GM19351 (cell line): ENCODE data around the gene CRACR2B.

Source experiments
- ATAC-seq: cut with Tn5 transposase; IDR thresholded peaks from one replicate; pipeline ENCODE4 v1.9.1; 2021; ENCODE audit warnings: mild to moderate bottlenecking, moderate library complexity; ENCODE audit not compliant: unreplicated experiment

CRACR2B gene

GRCh38 chr11:865462-866430 lies 38.0 kb downstream of the CRACR2B start:
- ATAC-seq: no peak

GRCh38 chr11:866481-866880 lies 38.8 kb downstream of the CRACR2B start:
- no peak for ATAC-seq

GRCh38 chr11:867856-868358 lies 40.2 kb downstream of the CRACR2B start:
- no peak for ATAC-seq

GRCh38 chr11:868394-868793 lies 40.7 kb downstream of the CRACR2B start:
- ATAC-seq: no peak

GRCh38 chr11:868802-869201 lies 41.1 kb downstream of the CRACR2B start:
- no peak for ATAC-seq

- no peak for ATAC-seq
Measured at GRCh38 chr11:869399-870126, 41.8 kb downstream of the CRACR2B start.

DNA sequence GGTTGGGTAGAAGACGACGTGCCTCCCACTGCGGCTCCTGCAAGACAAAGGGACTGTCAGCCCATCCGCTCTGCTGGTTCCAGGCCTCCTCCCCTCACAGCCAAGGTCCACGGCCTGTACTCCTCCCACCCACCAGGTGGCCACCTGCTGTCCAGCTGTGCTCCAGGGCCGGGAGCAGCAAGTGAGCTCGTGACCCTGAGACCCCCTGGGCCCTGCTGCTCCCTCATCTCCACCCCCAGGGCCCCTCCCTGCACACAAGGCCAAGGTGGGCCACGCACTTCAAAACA lies 42.4 kb downstream of the CRACR2B start:
- no peak for ATAC-seq

DNA sequence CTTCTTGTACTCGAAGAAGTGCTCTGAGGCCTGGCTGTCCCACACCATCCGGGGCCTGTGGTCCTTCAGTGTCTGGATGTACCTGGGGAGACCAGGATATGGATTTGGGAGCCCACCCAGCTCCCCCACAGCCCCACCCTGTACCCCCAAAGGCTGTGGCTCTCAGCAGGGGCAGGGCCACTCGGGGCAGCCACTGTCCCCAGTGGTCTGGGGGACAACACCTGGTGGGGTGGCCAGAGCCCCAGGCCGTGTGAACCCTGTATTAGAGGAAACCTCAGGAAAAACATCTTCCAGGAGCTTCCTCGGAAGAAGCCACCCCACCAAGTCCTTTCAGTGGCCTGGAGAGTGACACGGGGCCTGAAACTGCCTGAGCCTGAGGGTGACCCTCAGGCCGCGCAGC lies 42.7 kb downstream of the CRACR2B start:
- no peak for ATAC-seq

DNA sequence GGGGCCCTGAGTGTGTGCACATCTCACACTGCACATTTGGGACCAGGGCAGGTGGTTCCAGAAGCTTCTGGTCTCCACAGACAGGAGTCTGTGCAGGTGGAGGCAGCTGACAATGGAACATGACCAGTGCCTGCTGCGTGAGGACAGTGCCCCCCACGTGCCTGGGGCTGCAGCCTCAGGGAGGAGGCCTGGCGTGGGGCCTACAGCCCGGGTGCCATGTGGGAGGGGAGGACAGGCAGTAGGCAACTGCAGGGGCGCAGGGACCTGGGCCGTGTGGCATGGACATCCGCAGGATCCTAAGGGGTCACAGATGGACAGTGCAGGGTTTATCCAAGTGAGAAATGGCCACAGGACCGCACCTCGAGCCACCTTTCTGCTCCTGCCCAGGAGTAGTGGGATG lies 43.8 kb downstream of the CRACR2B start:
- no peak for ATAC-seq

GRCh38 chr11:872799-873198 lies 45.1 kb downstream of the CRACR2B start:
- no peak for ATAC-seq

DNA sequence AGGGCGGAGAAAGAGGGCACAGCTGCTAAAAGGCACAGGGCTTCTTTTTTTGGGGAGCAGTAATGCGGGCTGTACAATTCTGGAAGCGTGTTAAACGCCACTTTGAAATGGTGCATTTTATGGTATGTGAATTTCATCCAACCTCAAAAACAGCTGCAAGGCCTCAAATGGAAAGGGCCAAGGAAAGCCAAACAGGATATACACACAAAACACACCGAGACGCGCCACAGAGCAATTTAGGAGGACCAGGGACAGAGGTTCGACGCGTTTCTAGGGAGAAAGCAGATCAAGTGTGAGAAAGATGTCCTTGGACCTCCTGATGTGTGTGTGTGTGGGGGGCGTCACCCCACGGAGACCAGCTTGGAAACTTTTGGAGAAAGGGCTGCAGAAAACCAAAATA lies 46.0 kb downstream of the CRACR2B start:
- ATAC-seq: no peak

DNA sequence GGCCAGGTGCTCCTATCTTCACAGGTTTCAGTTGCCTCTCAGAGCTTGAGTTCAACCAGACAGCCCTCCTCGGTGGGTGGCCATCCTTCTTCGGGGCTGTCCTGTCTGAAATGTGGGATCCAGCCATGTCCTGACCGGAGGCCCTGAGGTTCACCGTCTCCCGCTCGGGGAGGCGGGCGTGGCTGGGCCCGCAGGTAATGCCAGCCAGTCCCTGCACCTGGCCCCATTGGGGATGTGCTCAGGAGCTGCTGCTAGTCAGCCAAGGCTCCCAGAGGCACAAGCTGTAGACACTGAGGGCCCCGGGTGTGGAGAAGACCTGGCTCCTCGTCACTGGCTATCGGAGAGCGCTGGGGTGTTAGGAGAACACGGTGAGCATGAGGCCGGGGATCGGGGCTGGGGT lies 47.5 kb downstream of the CRACR2B start:
- no peak for ATAC-seq

GRCh38 chr11:875769-876301 lies 48.1 kb downstream of the CRACR2B start:
- ATAC-seq: no peak

- no peak for ATAC-seq
Measured at GRCh38 chr11:876545-876944, 48.8 kb downstream of the CRACR2B start.

DNA sequence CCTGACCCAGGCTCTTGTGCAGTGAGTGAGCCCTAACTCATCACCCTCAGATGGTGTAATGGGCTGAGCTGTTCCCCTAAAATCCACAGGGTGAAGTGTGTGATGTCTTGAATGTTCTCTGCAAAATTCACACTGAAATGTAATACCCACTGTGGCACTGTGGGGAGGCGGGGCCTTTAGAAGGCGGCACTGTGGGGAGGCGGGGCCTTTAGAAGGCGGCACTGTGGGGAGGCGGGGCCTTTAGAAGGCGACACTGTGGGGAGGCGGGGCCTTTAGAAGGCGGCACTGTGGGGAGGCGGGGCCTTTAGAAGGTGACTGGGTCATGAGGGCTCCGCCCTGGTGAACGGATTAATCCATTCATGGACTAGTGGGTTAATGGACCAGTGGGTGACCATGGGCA lies 49.8 kb downstream of the CRACR2B start:
- ATAC-seq: no peak

GRCh38 chr11:880447-880846 lies 52.7 kb downstream of the CRACR2B start:
- ATAC-seq: no peak
